K562 (cell line): ENCODE data around the gene NCL. TPM values are rescaled to one million over a fixed set of nuclear protein-coding genes. Genes with fewer than 3 reads are reported as not detected.

Source experiments
- CHD1 ChIP-seq: fragments of 200-600 bp; sonication (generic); IDR thresholded peaks from one replicate; pipeline ENCODE4 v1.6.1; 2012; ENCODE audit warnings: mild to moderate bottlenecking, moderate library complexity, low read length, inconsistent platforms
- HDGF ChIP-seq: fragments of 450-650 bp; IDR thresholded peaks from 2 replicates; pipeline ENCODE4 v1.6.1; 2016
- HOMEZ ChIP-seq: fragments of 250-450 bp; sonication (Bioruptor Pico); IDR thresholded peaks from 2 replicates; pipeline ENCODE4 v1.4.0; 2020; ENCODE audit warnings: mild to moderate bottlenecking, moderate library complexity
- MNT ChIP-seq, 2 experiments: fragments of 450-650 bp; conservative IDR thresholded peaks; 2 replicates each; pipeline ENCODE4 v1.6.1; 2017; ENCODE audit warnings: mild to moderate bottlenecking in 2 of 2, moderate library complexity in 2 of 2
- NCOA4 ChIP-seq: fragments of 450-650 bp; IDR thresholded peaks from 2 replicates; pipeline ENCODE4 v1.6.1; 2018; ENCODE audit warnings: mild to moderate bottlenecking; ENCODE audit not compliant: partially characterized antibody
- NELFE ChIP-seq: IDR thresholded peaks from 2 replicates; pipeline ENCODE4 v1.6.1; 2011; ENCODE audit warnings: mild to moderate bottlenecking; ENCODE audit not compliant: insufficient read depth, insufficient read length
- PHF8 ChIP-seq: fragments of 200-600 bp; sonication (generic); IDR thresholded peaks from 2 replicates; pipeline ENCODE4 v1.6.1; 2012; ENCODE audit warnings: mixed run types, mild to moderate bottlenecking, inconsistent platforms, low read length, moderate library complexity, borderline replicate concordance
- ZNF695 ChIP-seq: fragments of 450-650 bp; formaldehyde crosslinking; IDR thresholded peaks from 2 replicates; pipeline ENCODE4 v1.4.0; 2020; ENCODE audit warnings: mild to moderate bottlenecking, moderate library complexity
- polyA plus RNA-seq, 8 experiments: library from polyadenylated mRNA; depleted of rRNA in 4 of 8; stranded (reverse) in 5 of 8; unstranded in 3 of 8; fragments of >200 nt; fragmentation: Nextera tagmentation in 2 of 8; fragmentation: Illumina TruSeq in 1 of 8; extraction: Ambion mirVana in 2 of 8; extraction: Trizol in 1 of 8; gene quantifications; 2 replicates each; pipeline versions ENCODE4 v1.2.1 to v1.2.3, GENCODE V29; 2011 to 2014; ENCODE audit warnings: inconsistent platforms in 1 of 8, missing spikeins in 1 of 8
- total RNA-seq, 7 experiments: library from RNA; depleted of rRNA in 6 of 7; stranded (reverse); fragments of >200 nt in 6 of 7; fragmentation: Illumina TruSeq in 2 of 7; extraction: Trizol in 2 of 7; gene quantifications; 2 replicates each; pipeline versions ENCODE4 v1.2.1 to v1.2.3, GENCODE V29; 2011 to 2021; ENCODE audit warnings: low replicate concordance in 1 of 7
- TF ChIP-seq, protein P1 (sequence below): fragments of 450-650 bp; formaldehyde crosslinking; IDR thresholded peaks from 2 replicates; pipeline ENCODE4 v1.4.0; 2020; ENCODE audit warnings: mild to moderate bottlenecking, mixed read lengths
- TF ChIP-seq, protein P2 (sequence below): fragments of 450-650 bp; IDR thresholded peaks from 2 replicates; pipeline ENCODE4 v1.6.1; 2016; ENCODE audit warnings: mild to moderate bottlenecking, moderate library complexity

NCL gene
- total and polyA plus RNA-seq, 9 of the 15 experiments (the other 6 are each of a cell fraction or from before 2014, with no cell fraction given), result 80.9 to 732 (median 361) TPM

DNA sequence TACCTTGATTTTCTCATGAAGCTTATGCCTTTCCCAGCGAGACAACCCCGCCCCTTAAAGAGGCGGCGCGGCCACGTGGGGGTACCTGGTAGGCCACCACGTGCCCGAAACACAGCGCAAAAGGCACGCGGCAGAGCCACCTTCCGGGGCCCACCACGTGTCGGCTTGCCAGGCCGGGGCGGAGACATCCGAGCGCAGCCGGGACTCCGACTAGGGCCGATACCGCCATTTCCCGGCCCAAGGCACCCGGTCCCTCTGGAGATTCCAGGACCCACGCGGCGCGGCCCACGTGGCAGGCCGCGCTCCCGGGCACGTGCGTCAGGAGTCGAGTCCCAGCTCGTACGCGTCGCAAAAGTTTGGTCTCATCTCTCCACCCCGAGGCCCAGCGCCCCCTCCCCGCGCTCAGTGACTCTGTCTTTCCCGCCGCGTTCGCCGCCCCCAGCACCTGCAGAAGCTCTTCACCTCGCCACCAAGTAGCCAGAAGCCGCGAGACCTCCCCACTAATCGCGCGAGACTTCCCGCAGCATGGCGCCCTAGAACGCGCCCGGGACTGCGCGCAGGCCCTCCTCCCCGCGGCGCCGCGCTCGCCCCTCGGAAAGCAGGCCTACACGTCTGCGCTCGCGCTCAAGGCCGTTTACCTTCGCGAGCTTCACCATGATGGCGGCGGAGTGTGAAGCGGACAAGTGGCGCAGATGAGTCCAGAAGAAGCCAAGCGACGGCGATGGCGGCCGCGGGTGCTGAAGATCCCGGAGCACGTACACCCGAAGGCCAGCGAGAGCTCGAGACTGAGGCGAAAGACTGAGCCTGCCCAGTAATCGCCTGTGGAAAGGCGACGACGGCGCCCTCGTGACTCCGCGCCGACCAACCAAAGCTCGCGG lies at the start of gene NCL (continued):
- TF ChIP-seq ZNF695 (CRISPR knock-in tag), result no peak
- no peak for TF ChIP-seq NELFE
- TF ChIP-seq CHD1, result peak; percentile 65
- TF ChIP-seq HOMEZ (CRISPR knock-in tag), result no peak
- peak; percentile 81 for TF ChIP-seq PHF8
- TF ChIP-seq, protein P1, sequence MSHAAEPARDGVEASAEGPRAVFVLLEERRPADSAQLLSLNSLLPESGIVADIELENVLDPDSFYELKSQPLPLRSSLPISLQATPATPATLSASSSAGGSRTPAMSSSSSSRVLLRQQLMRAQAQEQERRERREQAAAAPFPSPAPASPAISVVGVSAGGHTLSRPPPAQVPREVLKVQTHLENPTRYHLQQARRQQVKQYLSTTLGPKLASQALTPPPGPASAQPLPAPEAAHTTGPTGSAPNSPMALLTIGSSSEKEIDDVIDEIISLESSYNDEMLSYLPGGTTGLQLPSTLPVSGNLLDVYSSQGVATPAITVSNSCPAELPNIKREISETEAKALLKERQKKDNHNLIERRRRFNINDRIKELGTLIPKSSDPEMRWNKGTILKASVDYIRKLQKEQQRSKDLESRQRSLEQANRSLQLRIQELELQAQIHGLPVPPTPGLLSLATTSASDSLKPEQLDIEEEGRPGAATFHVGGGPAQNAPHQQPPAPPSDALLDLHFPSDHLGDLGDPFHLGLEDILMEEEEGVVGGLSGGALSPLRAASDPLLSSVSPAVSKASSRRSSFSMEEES (CRISPR knock-in tag), result peak; percentile 52
- TF ChIP-seq MNT (conservative IDR thresholded peaks at IDR 0.05), result peak; percentile 99 to 100
- no peak for TF ChIP-seq HDGF
- TF ChIP-seq, protein P2, sequence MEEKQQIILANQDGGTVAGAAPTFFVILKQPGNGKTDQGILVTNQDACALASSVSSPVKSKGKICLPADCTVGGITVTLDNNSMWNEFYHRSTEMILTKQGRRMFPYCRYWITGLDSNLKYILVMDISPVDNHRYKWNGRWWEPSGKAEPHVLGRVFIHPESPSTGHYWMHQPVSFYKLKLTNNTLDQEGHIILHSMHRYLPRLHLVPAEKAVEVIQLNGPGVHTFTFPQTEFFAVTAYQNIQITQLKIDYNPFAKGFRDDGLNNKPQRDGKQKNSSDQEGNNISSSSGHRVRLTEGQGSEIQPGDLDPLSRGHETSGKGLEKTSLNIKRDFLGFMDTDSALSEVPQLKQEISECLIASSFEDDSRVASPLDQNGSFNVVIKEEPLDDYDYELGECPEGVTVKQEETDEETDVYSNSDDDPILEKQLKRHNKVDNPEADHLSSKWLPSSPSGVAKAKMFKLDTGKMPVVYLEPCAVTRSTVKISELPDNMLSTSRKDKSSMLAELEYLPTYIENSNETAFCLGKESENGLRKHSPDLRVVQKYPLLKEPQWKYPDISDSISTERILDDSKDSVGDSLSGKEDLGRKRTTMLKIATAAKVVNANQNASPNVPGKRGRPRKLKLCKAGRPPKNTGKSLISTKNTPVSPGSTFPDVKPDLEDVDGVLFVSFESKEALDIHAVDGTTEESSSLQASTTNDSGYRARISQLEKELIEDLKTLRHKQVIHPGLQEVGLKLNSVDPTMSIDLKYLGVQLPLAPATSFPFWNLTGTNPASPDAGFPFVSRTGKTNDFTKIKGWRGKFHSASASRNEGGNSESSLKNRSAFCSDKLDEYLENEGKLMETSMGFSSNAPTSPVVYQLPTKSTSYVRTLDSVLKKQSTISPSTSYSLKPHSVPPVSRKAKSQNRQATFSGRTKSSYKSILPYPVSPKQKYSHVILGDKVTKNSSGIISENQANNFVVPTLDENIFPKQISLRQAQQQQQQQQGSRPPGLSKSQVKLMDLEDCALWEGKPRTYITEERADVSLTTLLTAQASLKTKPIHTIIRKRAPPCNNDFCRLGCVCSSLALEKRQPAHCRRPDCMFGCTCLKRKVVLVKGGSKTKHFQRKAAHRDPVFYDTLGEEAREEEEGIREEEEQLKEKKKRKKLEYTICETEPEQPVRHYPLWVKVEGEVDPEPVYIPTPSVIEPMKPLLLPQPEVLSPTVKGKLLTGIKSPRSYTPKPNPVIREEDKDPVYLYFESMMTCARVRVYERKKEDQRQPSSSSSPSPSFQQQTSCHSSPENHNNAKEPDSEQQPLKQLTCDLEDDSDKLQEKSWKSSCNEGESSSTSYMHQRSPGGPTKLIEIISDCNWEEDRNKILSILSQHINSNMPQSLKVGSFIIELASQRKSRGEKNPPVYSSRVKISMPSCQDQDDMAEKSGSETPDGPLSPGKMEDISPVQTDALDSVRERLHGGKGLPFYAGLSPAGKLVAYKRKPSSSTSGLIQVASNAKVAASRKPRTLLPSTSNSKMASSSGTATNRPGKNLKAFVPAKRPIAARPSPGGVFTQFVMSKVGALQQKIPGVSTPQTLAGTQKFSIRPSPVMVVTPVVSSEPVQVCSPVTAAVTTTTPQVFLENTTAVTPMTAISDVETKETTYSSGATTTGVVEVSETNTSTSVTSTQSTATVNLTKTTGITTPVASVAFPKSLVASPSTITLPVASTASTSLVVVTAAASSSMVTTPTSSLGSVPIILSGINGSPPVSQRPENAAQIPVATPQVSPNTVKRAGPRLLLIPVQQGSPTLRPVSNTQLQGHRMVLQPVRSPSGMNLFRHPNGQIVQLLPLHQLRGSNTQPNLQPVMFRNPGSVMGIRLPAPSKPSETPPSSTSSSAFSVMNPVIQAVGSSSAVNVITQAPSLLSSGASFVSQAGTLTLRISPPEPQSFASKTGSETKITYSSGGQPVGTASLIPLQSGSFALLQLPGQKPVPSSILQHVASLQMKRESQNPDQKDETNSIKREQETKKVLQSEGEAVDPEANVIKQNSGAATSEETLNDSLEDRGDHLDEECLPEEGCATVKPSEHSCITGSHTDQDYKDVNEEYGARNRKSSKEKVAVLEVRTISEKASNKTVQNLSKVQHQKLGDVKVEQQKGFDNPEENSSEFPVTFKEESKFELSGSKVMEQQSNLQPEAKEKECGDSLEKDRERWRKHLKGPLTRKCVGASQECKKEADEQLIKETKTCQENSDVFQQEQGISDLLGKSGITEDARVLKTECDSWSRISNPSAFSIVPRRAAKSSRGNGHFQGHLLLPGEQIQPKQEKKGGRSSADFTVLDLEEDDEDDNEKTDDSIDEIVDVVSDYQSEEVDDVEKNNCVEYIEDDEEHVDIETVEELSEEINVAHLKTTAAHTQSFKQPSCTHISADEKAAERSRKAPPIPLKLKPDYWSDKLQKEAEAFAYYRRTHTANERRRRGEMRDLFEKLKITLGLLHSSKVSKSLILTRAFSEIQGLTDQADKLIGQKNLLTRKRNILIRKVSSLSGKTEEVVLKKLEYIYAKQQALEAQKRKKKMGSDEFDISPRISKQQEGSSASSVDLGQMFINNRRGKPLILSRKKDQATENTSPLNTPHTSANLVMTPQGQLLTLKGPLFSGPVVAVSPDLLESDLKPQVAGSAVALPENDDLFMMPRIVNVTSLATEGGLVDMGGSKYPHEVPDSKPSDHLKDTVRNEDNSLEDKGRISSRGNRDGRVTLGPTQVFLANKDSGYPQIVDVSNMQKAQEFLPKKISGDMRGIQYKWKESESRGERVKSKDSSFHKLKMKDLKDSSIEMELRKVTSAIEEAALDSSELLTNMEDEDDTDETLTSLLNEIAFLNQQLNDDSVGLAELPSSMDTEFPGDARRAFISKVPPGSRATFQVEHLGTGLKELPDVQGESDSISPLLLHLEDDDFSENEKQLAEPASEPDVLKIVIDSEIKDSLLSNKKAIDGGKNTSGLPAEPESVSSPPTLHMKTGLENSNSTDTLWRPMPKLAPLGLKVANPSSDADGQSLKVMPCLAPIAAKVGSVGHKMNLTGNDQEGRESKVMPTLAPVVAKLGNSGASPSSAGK, result peak; percentile 95
- no peak for TF ChIP-seq NCOA4
